ENCODE data around the gene CEACAM5.
A peak's percentile ranks its signal among the peaks of the same experiment; 100 is the strongest.

The CEACAM5 gene

GRCh38 chr19:41708481-41708880 is at the start of gene CEACAM5:
CEACAM5 (plus strand) TSS chr19:41708626; CDS start chr19:41708732, 106 bp downstream.
- intact Hi-C loops (cut with DNase I): no loop called here
- DNase-seq: no peak

- intact Hi-C loops (cut with DNase I): no loop called here
- DNase-seq: no peak
Observed at GRCh38 chr19:41666075-41666474, 42.4 kb upstream of the CEACAM5 start.

- DNase-seq: no peak
Observed at GRCh38 chr19:41668315-41668714, 40.1 kb upstream of the CEACAM5 start.

GRCh38 chr19:41670755-41671154 is 37.7 kb upstream of the CEACAM5 start:
- intact Hi-C loops (cut with DNase I): no loop called here
- no peak for DNase-seq

More at GRCh38 chr19:41668315-41668714, 40.1 kb upstream of the CEACAM5 start:
- intact Hi-C loops (cut with DNase I): no loop called here

- intact Hi-C loops (cut with DNase I): no loop called here
- DNase-seq: no peak
Observed at GRCh38 chr19:41671486-41671885, 36.9 kb upstream of the CEACAM5 start.

GRCh38 chr19:41682437-41682836 is 26.0 kb upstream of the CEACAM5 start:
- DNase-seq: no peak
- intact Hi-C loops (cut with DNase I): no loop called here

- intact Hi-C loops (cut with DNase I): no loop called here
- no peak for DNase-seq
Observed at GRCh38 chr19:41687419-41687818, 21.0 kb upstream of the CEACAM5 start.

GRCh38 chr19:41688098-41688497 is 20.3 kb upstream of the CEACAM5 start, which contains the start of gene CEACAM7:
CEACAM7 (minus strand) TSS chr19:41688270; CDS start chr19:41688165, 105 bp downstream.
- intact Hi-C loops (cut with DNase I): no loop called here
- no peak for DNase-seq

- no peak for DNase-seq
- intact Hi-C loops (cut with DNase I): no loop called here
Observed at GRCh38 chr19:41688687-41689086, 19.7 kb upstream of the CEACAM5 start.

- intact Hi-C loops (cut with DNase I): no loop called here
- DNase-seq: no peak
Observed at GRCh38 chr19:41689993-41690800, 18.2 kb upstream of the CEACAM5 start.

- intact Hi-C loops (cut with DNase I): no loop called here
- no peak for DNase-seq
Observed at GRCh38 chr19:41690801-41691065, 17.7 kb upstream of the CEACAM5 start.

GRCh38 chr19:41691268-41691970 is 17.0 kb upstream of the CEACAM5 start:
- intact Hi-C loops (cut with DNase I): no loop called here
- DNase-seq: no peak

- no peak for DNase-seq
- intact Hi-C loops (cut with DNase I): no loop called here
Observed at GRCh38 chr19:41694196-41694595, 14.2 kb upstream of the CEACAM5 start.

- DNase-seq: no peak
- intact Hi-C loops (cut with DNase I): no loop called here
Observed at GRCh38 chr19:41694831-41695635, 13.4 kb upstream of the CEACAM5 start.

- DNase-seq: no peak
- intact Hi-C loops (cut with DNase I): no loop called here
Observed at GRCh38 chr19:41695745-41696144, 12.7 kb upstream of the CEACAM5 start.

GRCh38 chr19:41696402-41697197 is 11.8 kb upstream of the CEACAM5 start:
- intact Hi-C loops (cut with DNase I): no loop called here
- DNase-seq: peak in 1 of 10 donors; percentile 12

- intact Hi-C loops (cut with DNase I): no loop called here
- DNase-seq: peak in 1 of 10 donors; percentile 51
Observed at GRCh38 chr19:41697198-41697855, 11.1 kb upstream of the CEACAM5 start.

GRCh38 chr19:41698746-41699230 is 9.6 kb upstream of the CEACAM5 start:
- intact Hi-C loops (cut with DNase I): no loop called here

GRCh38 chr19:41699231-41699967 is 9.0 kb upstream of the CEACAM5 start:
- peak in 1 of 10 donors; percentile 40 for DNase-seq
- intact Hi-C loops (cut with DNase I): no loop called here

More at GRCh38 chr19:41698746-41699230, 9.6 kb upstream of the CEACAM5 start:
- DNase-seq: no peak

Data from posterior cingulate gyrus (tissue), 11 donors.